Type B pancreatic cell (in vitro differentiated cells): ENCODE measurements around the gene PRKN. TPM values are rescaled to one million over a fixed set of nuclear protein-coding genes. Genes with fewer than 3 reads are reported as not detected.

Source experiments
- DNase-seq: peaks from one replicate; pipeline ENCODE4 v3.0.0; 2021; ENCODE audit warnings: mixed read lengths; ENCODE audit not compliant: unreplicated experiment; ENCODE audit errors: extremely low spot score
- H3K27ac Mint-ChIP-seq: 2 replicates; pipeline ENCODE4 v1.8.0; 2021; ENCODE audit warnings: mild to moderate bottlenecking, mixed read lengths
- H3K27me3 Mint-ChIP-seq: 2 replicates; pipeline ENCODE4 v1.8.0; 2021; ENCODE audit warnings: mixed read lengths
- H3K36me3 Mint-ChIP-seq: 2 replicates; pipeline ENCODE4 v1.8.0; 2021; ENCODE audit warnings: mixed read lengths
- H3K4me1 Mint-ChIP-seq: one replicate; pipeline ENCODE4 v1.8.0; 2021; ENCODE audit warnings: mixed read lengths; ENCODE audit not compliant: unreplicated experiment
- H3K4me3 Mint-ChIP-seq: 2 replicates; pipeline ENCODE4 v1.8.0; 2021; ENCODE audit warnings: mild to moderate bottlenecking, mixed read lengths
- H3K9me3 Mint-ChIP-seq: 2 replicates; pipeline ENCODE4 v1.8.0; 2021; ENCODE audit warnings: mixed read lengths
- total RNA-seq: library from RNA; stranded (reverse); gene quantifications from 2 replicates; pipeline ENCODE4 v1.2.1, GENCODE V29; 2021; ENCODE audit warnings: low replicate concordance
- TF ChIP-seq, protein P1 (sequence below): fragments of 200-600 bp; sonication (generic); conservative IDR thresholded peaks from 2 replicates; pipeline ENCODE4 v1.5.0; 2021; ENCODE audit warnings: antibody characterized with exemption, mild to moderate bottlenecking

PRKN gene
- total RNA-seq, 1 donor from 2014 or later: 6.2 TPM

DNA sequence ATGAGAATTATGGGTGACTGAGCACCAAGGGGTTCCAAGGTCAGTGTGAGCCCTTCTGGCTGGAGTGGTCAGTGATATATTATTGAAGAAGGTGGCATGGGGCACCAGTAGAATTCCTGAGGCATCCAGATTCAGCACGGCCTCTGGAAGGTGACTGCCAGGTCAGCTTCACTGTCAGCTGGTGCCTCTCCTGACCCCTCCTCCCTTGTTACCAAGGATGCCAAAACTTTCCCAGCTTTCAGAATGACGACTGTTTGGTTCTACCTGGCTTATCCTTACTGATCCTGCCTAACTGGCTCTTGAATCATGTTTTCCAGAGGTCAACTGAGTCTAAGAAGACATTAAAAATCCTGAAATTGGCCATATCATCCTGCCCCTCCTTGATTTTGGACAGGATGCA lies 1264.5 kb downstream of the PRKN start:
- Mint-ChIP-seq H3K4me3 (no peak overlapping the region), H3K36me3 (no peaks in the 10 kb centered on the region), H3K9me3 (peaks cover 4% of the 10 kb centered on the region), H3K4me1 (peaks cover 8% of the 10 kb centered on the region), H3K27me3 (no peaks in the 10 kb centered on the region), H3K27ac (no peak overlapping the region)
- no peak for DNase-seq
- TF ChIP-seq, protein P1, sequence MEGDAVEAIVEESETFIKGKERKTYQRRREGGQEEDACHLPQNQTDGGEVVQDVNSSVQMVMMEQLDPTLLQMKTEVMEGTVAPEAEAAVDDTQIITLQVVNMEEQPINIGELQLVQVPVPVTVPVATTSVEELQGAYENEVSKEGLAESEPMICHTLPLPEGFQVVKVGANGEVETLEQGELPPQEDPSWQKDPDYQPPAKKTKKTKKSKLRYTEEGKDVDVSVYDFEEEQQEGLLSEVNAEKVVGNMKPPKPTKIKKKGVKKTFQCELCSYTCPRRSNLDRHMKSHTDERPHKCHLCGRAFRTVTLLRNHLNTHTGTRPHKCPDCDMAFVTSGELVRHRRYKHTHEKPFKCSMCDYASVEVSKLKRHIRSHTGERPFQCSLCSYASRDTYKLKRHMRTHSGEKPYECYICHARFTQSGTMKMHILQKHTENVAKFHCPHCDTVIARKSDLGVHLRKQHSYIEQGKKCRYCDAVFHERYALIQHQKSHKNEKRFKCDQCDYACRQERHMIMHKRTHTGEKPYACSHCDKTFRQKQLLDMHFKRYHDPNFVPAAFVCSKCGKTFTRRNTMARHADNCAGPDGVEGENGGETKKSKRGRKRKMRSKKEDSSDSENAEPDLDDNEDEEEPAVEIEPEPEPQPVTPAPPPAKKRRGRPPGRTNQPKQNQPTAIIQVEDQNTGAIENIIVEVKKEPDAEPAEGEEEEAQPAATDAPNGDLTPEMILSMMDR: no peak

DNA sequence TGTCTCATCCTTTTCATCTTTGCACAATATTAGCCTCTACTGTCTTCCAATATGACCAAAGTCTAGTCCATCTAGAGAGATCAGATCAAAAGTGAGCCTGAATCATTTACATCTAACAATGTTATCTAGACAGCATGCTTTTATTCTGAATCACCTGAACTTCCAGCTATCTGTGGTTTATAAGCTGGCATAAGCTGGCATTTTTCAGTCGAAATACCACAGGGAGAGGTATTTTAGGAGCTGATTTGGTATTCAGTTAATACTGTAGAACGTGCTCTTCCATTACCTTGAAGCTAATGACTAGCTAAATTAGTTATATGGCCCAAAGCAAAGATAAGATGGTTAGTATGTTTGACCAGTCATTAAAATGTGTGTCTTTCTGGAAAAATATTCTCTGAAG lies 1265.4 kb downstream of the PRKN start:
- TF ChIP-seq, protein P1: no peak
- no peak for DNase-seq
- Mint-ChIP-seq H3K4me3 (no peak overlapping the region), H3K9me3 (peaks cover 4% of the 10 kb centered on the region), H3K27me3 (no peaks in the 10 kb centered on the region), H3K4me1 (peaks cover 8% of the 10 kb centered on the region), H3K36me3 (no peaks in the 10 kb centered on the region), H3K27ac (no peak overlapping the region)

DNA sequence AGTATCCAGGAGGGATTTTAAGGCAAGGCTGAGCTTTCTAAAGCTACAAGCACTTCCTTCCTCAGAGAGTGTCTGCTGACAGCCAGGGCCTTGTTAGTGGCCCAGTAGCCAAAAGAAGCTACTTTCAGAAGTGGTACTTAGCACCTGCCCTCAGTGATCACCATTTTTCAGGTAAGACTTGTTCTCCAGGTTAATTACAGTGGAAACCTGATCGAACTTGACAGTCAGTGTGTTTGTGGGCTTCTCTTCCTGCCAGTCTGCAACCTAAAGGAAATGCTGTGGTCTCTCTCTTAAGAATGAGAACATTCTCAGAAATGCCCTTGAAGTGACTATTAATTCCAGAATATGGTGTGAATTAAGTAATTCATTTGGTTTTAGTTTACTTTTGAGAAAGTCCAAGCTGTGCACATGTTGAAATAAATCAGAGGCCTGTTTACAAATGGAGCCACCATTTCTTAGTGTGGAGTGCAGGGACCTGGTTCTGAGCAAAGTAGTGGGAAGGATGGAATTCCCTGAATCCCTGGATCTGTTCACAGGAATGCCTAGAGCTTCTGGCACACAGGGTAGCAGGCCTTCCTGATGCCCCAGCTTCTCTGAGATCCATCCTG lies 1268.5 kb downstream of the PRKN start:
- TF ChIP-seq, protein P1: no peak
- H3K4me1 Mint-ChIP-seq: peaks cover 8% of the 10 kb centered on the region
- no peak for DNase-seq
- H3K27me3 Mint-ChIP-seq: peaks cover 4% of the 10 kb centered on the region
- H3K27ac Mint-ChIP-seq: no peak overlapping the region
- H3K4me3 Mint-ChIP-seq: no peak overlapping the region
- peaks cover 4% of the 10 kb centered on the region for H3K9me3 Mint-ChIP-seq
- no peaks in the 10 kb centered on the region for H3K36me3 Mint-ChIP-seq

DNA sequence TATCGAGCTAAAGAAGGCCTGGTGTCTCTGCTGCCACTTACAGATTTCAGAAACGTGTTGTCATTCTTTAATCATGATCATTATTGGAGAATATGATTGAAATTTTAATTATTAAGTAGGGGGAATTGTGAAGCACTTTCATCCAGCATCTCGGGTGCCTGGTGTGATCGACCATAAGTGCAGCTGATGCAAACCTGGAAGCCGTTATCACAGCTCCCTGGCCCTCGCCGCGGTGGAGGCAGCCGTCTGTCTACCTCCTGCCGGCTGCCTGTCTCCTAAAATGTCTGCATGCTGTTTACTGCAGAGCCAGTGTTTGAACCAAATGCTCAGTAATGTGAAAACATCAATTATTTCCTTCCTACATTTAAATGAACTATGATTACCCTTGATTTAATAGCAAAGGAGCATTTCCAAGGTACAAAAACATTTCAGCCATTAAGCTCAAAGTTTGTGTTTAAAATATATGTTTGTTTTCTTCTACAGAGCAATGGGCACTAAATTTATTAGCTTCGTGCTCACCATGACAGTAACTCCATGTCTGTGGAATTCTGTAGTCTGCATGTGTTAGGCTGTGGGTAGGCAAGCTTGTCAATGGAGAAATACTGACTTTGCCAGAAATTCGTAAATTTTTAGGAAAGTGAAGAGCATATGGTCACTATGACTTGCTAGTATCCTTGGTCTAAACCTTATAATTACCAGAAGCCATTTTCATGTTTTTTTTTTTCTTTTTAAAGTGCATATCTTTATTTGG lies 1269.2 kb downstream of the PRKN start:
- TF ChIP-seq, protein P1: no peak
- H3K4me1 Mint-ChIP-seq: peaks cover 8% of the 10 kb centered on the region
- H3K27me3 Mint-ChIP-seq: peaks cover 4% of the 10 kb centered on the region
- H3K9me3 Mint-ChIP-seq: peaks cover 4% of the 10 kb centered on the region
- no peak for DNase-seq
- H3K36me3 Mint-ChIP-seq: no peaks in the 10 kb centered on the region
- no peak overlapping the region for H3K4me3 Mint-ChIP-seq
- no peak overlapping the region for H3K27ac Mint-ChIP-seq

GRCh38 chr6:161455848-161456247 lies 1271.7 kb downstream of the PRKN start:
- H3K36me3 Mint-ChIP-seq: no peaks in the 10 kb centered on the region
- H3K27me3 Mint-ChIP-seq: peaks cover 4% of the 10 kb centered on the region
- DNase-seq: no peak
- H3K4me1 Mint-ChIP-seq: peaks cover 8% of the 10 kb centered on the region
- no peak overlapping the region for H3K4me3 Mint-ChIP-seq
- H3K9me3 Mint-ChIP-seq: no peaks in the 10 kb centered on the region
- TF ChIP-seq, protein P1: peak; percentile 23
- no peak overlapping the region for H3K27ac Mint-ChIP-seq
